ENCODE data around the gene PEG3.

DNA sequence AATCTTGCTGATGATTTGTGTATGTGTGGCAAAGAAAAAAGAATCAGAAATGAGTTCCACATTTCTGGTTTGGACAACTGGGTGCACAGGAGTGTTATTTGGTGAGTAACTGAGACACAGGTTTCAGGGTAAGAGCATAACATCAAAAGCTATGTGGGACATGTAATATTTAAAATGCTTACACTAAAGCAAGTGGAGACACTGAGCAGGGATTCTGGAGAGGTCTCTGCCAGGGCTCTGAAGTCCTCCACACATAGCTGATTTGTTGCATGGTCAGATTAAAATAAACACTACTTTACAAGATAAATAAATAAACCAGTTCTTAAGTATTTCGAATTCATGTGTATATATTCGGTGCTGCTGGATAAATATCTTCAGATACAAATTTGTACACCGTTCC is 16.3 kb upstream of the PEG3 start:
- TF ChIP-seq POLR2A (IDR thresholded peaks at IDR 0.05): no peak
- TF ChIP-seq, protein P1, sequence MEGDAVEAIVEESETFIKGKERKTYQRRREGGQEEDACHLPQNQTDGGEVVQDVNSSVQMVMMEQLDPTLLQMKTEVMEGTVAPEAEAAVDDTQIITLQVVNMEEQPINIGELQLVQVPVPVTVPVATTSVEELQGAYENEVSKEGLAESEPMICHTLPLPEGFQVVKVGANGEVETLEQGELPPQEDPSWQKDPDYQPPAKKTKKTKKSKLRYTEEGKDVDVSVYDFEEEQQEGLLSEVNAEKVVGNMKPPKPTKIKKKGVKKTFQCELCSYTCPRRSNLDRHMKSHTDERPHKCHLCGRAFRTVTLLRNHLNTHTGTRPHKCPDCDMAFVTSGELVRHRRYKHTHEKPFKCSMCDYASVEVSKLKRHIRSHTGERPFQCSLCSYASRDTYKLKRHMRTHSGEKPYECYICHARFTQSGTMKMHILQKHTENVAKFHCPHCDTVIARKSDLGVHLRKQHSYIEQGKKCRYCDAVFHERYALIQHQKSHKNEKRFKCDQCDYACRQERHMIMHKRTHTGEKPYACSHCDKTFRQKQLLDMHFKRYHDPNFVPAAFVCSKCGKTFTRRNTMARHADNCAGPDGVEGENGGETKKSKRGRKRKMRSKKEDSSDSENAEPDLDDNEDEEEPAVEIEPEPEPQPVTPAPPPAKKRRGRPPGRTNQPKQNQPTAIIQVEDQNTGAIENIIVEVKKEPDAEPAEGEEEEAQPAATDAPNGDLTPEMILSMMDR (IDR thresholded peaks at IDR 0.05 in 4 of 5, conservative IDR thresholded peaks at IDR 0.05 in 1 of 5): no peak
